H1 (cell line): ENCODE measurements around the gene SMIM13. TPM values are rescaled to one million over a fixed set of nuclear protein-coding genes. Genes with fewer than 3 reads are reported as not detected.

Experiments
- ASH2L ChIP-seq: fragments of 200-600, 300-600 bp; sonication (generic); IDR thresholded peaks from one replicate; pipeline ENCODE4 v1.7.1; 2017; ENCODE audit warnings: low read length
- CREB1 ChIP-seq: IDR thresholded peaks from 2 replicates; pipeline ENCODE4 v1.6.1; 2012; ENCODE audit warnings: inconsistent platforms
- RXRA ChIP-seq: IDR thresholded peaks from 2 replicates; pipeline ENCODE4 v1.6.1; 2011; ENCODE audit warnings: low read depth, mild to moderate bottlenecking, low read length, moderate library complexity; ENCODE audit not compliant: insufficient read depth
- SUZ12 ChIP-seq: fragments of 200-600 bp; sonication (generic); IDR thresholded peaks from 2 replicates; pipeline ENCODE4 v1.6.1; 2012; ENCODE audit warnings: mild to moderate bottlenecking, inconsistent platforms, low read length, moderate library complexity, mixed read lengths
- polyA plus RNA-seq, 7 experiments: library from polyadenylated mRNA; depleted of rRNA in 3 of 7; stranded (reverse) in 5 of 7; unstranded in 2 of 7; fragments of >200 nt in 5 of 7; fragments of 200-250 nt in 2 of 7; gene quantifications; 1 replicate in 5 of 7; 2 replicates in 1 of 7; 4 replicates in 1 of 7; pipeline versions ENCODE4 v1.2.1 to v1.2.3, GENCODE V29; 2011 to 2013; ENCODE audit warnings: missing spikeins in 2 of 7, mixed read lengths in 2 of 7
- total RNA-seq: library from RNA; stranded (reverse); fragmentation: NEBNext Ultra II Directional; extraction: Animal tissue kit (Norgen Biotek cat#: 25700); gene quantifications from 2 replicates; pipeline ENCODE4 v1.2.1, GENCODE V29; 2021
- TF ChIP-seq, protein P1 (sequence below): IDR thresholded peaks from 2 replicates; pipeline ENCODE4 v1.6.1; 2012; ENCODE audit warnings: inconsistent platforms

Gene SMIM13
- total and polyA plus RNA-seq, 2 of the 8 experiments (the other 6 are each of a cell fraction or from before 2014, with no cell fraction given) = 1.7 to 10.6 TPM

DNA sequence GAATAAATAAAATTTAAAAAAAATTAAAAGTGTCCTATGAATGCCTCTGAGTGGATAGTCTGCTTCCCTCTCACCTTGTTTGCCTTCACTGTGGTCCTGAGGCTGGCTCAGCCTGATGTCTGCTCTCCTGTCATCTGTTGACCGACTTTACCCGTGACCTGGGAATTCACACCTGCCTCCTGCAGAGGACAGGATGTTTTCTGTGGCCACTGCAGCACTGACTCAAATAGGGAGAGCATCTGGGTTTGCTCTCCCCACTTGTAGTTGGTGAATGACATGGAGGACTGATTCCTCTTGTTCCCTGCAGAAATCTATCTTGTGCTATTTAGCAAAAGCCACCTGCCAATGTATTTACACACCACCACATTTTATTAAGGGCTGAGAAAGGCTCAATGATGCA is 70.3 kb downstream of the SMIM13 start (continued):
- TF ChIP-seq, protein P1, sequence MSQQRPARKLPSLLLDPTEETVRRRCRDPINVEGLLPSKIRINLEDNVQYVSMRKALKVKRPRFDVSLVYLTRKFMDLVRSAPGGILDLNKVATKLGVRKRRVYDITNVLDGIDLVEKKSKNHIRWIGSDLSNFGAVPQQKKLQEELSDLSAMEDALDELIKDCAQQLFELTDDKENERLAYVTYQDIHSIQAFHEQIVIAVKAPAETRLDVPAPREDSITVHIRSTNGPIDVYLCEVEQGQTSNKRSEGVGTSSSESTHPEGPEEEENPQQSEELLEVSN = no peak
- TF ChIP-seq RXRA (no peak), ASH2L (no peak), CREB1 (no peak), SUZ12 (no peak)
